GM18517 (cell line): Measurements from ENCODE around the gene DYRK2.
A peak's percentile ranks its signal among the peaks of the same experiment; 100 is the strongest.

Source experiments
- ATAC-seq: cut with Tn5 transposase; IDR thresholded peaks from one replicate; pipeline ENCODE4 v1.9.1; 2021; ENCODE audit warnings: mild to moderate bottlenecking, moderate library complexity; ENCODE audit not compliant: unreplicated experiment

DYRK2 gene

GRCh38 chr12:67648521-67649260 is at the start of gene DYRK2:
DYRK2 (plus strand) TSS chr12:67648745; CDS start chr12:67649134, 389 bp downstream.
- ATAC-seq, result peak; percentile 48

- ATAC-seq, result no peak
Measured at GRCh38 chr12:67599691-67600090, 48.9 kb upstream of the DYRK2 start.

GRCh38 chr12:67601126-67601525 is 47.4 kb upstream of the DYRK2 start:
- ATAC-seq, result no peak

- no peak for ATAC-seq
Measured at GRCh38 chr12:67609226-67609870, 39.2 kb upstream of the DYRK2 start.

GRCh38 chr12:67613040-67613439 is 35.5 kb upstream of the DYRK2 start:
- ATAC-seq, result no peak

GRCh38 chr12:67617629-67618028 is 30.9 kb upstream of the DYRK2 start:
- ATAC-seq, result no peak

GRCh38 chr12:67618303-67618702 is 30.2 kb upstream of the DYRK2 start:
- no peak for ATAC-seq

- no peak for ATAC-seq
Measured at GRCh38 chr12:67621112-67621511, 27.4 kb upstream of the DYRK2 start.

GRCh38 chr12:67621926-67622325 is 26.6 kb upstream of the DYRK2 start:
- no peak for ATAC-seq

GRCh38 chr12:67623259-67623658 is 25.3 kb upstream of the DYRK2 start:
- ATAC-seq, result no peak

- ATAC-seq, result no peak
Measured at GRCh38 chr12:67624355-67624754, 24.2 kb upstream of the DYRK2 start.

- no peak for ATAC-seq
Measured at GRCh38 chr12:67625004-67625403, 23.5 kb upstream of the DYRK2 start.

- ATAC-seq, result no peak
Measured at GRCh38 chr12:67626156-67626555, 22.4 kb upstream of the DYRK2 start.

GRCh38 chr12:67630373-67631088 is 18.0 kb upstream of the DYRK2 start:
- peak; percentile 99 for ATAC-seq

- ATAC-seq, result no peak
Measured at GRCh38 chr12:67632005-67632404, 16.5 kb upstream of the DYRK2 start.

- no peak for ATAC-seq
Measured at GRCh38 chr12:67633024-67633610, 15.4 kb upstream of the DYRK2 start.

- ATAC-seq, result no peak
Measured at GRCh38 chr12:67633708-67634107, 14.8 kb upstream of the DYRK2 start.

- ATAC-seq, result no peak
Measured at GRCh38 chr12:67634303-67634761, 14.2 kb upstream of the DYRK2 start.

- ATAC-seq, result no peak
Measured at GRCh38 chr12:67637718-67638117, 10.8 kb upstream of the DYRK2 start.

GRCh38 chr12:67638694-67639093 is 9.9 kb upstream of the DYRK2 start:
- ATAC-seq, result no peak

GRCh38 chr12:67640863-67641262 is 7.7 kb upstream of the DYRK2 start:
- no peak for ATAC-seq
